Head of caudate nucleus (tissue), 42 donors: ENCODE measurements around the gene POMC.
"Not testable (repeated sequence)": the region's sequence is repeated elsewhere in the genome, so short reads cannot be mapped to it uniquely, and the experiment has no call there.

Experiments used
- DNase-seq, 42 donors: peaks; one replicate each; pipeline versions ENCODE4 v3.0.0 to v3.0.0-alpha.2; 2020 to 2021; ENCODE audit warnings: mixed read lengths in 7 of 42
- intact Hi-C: fragments of 100-400 bp; cut with DNase I; formaldehyde crosslinking; loops from one replicate; pipeline ENCODE4 v1.15.0; 2022

Gene POMC

DNA sequence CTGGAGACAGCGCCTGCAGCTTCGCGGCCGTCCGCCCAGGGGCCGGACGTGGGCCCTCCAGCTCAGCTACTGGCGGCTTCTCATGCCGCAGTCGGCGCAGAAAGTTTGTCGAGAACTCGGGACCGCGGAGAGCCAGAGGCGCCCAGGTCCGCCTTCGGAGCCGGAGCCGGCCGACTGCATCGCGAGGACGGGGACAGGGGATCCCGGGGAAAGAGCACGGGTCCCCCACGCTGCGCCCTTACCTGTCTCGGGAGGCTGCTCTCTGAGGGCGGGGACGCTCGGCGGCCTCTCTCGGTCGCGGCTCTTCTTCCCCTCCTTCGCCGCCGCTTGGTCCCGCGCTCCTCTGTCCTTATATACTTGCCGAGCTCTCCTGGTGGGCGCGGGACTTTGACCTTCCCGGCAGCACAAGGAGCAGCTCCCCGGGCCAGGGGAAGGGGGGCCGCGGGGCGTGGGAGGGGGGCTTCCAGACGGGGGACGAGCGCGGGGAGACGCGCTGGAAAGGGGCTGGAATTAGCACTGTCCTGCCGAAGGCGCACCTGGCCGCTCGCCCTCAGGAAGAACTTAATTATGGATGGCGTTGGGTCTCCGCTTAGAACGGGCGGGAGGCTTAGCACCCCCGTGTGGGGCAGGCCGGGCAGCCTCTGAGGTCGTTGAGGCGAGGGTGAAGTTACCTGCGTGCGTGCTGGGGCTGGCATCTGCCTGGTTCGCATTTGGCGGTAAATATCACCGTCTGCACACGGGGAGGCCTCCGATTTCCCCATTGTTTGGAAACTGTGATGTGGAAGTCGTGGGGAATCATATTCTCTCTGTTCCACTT is at the start of gene POMC:
TSS of gene POMC (minus strand) at position 325 of the 817 bp plus-strand sequence. CDS start 3,808 bp downstream, outside the sequence.
- peak in 4 of 42 donors; percentile 4 to 31 (median 16) for DNase-seq
- intact Hi-C loops, result no loop called here

DNA sequence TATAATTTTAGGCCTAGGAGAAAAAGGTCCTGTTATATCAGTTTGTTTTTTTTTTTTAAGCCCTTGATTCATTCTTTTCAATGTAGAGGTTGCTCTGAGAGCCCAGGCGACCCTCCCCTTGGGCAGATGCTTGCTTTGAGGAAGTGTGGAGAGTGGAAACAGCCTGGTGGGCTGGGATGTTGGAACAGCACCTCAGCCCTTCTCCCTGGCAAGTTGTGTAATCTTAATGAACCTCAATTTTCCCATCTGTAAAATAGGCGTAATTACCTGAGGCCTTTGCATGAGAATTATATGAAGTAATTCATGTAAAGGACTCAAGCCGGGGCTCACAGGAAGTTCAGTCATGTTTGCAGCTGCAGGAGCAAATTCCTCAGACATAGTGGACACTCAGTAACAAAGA is 49.7 kb upstream of the POMC start:
- intact Hi-C loops, result no loop called here
- DNase-seq, result no peak

DNA sequence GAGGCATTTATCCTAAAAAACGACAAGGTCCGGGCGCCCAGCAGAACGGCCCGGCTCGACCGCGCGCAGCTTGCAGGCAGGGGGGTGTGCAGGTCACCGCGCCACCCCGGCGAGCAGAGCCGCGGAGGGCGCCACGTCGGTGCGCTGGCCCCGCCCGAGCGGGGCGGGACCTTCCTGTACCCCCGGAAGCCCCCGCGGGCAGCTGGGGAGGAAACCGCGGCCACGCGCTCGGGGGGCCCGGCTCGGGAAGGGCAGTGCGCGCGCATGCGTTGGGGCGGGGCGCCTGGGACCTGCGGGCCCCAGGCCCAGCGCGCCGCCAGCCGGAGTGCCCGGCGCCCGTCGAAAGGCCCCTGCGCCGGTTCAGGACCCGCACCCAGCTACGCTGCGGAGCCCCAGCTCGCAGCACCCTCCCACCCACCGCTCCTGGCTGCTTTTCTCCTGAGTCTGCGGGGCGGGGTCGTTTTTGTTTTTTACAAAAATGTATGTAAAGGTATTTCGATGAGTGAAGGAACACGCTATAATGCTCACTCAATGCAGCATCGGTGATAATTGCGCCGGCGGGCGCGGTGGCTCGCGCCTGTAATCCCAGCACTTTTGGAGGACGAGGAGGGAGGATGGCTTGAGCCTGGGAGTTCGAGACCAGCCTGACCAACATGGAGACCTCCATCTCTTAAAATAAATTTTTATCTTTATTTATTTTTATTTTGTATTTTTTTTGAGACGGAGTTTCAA is 47.7 kb upstream of the POMC start:
- intact Hi-C loops, result no loop called here
- peak in 39 of 42 donors; percentile 42 to 83 (median 61) for DNase-seq

DNA sequence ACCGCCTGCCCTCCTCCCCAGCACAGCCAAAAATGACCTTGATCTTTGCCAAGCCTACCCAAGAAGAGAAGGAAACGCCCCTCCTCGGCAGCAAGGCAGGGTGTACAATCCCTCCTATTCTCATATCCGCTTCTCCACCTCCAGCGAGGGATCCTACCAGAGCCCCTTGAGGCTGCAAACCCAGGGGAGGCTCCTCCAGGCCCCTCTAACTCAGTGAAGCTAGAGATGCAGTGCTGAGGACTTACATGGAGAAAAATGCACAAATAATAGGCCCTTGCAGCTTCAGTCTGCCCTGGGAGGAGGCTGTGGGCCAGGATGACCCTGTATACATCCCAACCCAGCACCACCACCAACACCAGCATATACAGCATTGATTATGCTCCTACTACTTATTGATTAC is 46.9 kb upstream of the POMC start:
- DNase-seq, result no peak
- intact Hi-C loops, result no loop called here

DNA sequence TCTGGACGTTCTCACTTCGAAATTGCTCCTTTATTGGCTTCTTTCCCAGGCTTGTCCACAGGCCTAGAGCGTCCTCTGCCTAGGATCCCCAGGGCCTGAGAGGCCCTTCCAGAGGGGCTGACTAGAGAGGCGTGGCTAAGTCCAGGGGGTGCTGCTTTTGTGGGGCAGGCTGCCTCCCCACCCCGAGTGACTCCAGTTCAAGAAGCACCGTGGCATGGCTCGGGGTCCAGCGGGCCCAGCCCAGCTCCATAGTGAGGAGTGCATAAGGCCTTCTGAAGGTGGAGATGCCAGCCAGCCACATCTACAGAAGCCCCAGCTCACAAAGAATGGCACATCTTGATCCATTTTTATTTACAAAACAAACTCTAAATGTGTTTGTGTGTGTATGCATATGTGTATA is 44.8 kb upstream of the POMC start:
- intact Hi-C loops, result no loop called here
- no peak for DNase-seq

DNA sequence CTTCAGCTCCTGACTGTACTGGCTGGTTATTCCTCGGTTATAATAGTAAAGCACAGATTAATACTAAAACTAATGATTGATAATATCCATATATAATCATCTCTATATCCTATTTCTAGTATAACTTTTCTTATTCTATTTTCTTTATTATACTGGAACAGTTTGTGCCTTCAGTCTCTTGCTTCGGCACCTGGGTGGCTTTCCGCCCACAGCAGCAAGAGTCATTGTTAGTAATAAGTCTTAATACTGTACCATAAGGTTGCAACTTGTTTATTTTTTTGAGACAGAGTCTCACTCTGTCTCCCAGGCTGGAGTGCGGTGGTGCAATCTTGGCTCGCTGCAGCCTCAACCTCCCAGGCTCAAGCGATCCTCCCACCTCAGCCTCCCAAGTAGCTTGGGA is 42.5 kb upstream of the POMC start:
- intact Hi-C loops, result not testable (repeated sequence)
- peak in 6 of 42 donors; percentile 40 to 71 (median 51) for DNase-seq

DNA sequence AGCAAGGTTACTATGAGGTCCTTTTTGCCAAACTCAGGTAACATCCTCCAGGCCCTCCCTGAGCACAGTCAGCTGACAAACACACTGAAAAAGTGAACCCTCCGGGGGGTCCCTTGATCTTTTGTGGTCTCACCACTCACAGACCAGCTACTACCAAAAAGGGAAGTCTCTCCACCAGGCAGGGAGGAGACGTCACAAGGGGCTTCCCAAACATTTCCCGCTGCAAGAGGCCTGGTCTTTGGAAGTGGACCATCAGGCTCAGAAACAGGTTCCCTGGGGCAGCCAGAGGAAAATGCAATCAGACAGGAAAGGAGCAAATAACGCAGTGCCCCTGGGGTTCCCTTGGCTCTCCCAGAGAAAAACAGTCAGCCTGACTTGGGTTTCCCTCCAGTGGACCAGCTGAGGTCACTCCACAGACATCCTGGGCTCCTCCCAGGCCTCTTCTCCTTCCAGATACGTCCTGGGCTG is 38.7 kb upstream of the POMC start:
- intact Hi-C loops, result no loop called here
- DNase-seq, result no peak

DNA sequence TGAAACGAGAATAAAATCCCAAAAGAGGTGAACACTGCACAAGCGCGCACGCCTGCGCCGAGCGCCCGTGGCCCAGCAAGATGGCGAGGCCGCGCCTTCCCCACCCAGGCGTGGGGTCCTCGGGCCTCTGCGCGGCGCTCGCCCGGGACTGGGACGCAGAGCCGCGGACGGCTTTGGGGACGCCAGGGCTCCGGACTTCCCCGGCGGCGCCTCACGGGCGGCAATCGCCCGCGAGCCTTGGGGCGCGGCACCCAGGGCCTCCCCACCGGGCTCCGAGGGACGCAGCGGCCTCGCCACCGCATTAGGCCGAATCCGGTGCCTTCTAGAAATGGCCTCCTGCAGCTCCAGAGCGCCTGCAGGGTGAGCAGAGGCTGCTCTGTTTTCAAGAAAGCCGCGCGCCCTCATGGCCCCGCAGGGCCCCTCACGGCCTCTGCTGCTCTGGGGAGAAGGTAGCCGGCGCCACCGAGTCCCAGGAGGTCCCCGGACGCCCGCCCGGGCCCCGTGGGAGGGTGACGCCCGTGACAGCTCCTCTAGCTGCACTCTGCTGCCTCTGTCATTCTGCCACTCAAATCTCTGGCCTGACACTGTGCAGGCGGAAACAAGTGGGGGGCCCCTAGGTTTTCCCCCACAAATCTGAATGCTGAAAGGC is 35.9 kb upstream of the POMC start:
- DNase-seq, result peak in 40 of 42 donors; percentile 17 to 85 (median 58)
- intact Hi-C loops, result no loop called here

DNA sequence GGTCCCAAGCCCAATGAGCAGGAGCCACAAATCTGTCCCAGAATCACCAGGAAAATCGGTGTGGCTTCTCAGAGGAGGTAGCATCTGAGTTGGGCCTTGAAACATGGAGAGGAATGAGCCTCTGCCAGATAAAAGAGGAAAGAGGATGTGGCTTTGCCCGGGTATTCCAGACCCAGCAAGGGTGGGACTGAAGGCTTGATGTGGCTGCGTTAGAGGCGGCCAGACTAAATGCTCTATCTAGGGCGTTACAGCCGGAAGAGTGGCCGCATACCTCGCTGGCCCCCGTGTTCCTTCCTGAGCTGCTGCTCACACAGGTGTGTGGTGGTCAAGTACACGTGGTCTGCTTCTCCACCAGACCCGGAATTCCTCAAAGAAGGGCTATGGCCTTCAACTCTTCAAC is 33.9 kb upstream of the POMC start:
- intact Hi-C loops, result no loop called here
- no peak for DNase-seq

DNA sequence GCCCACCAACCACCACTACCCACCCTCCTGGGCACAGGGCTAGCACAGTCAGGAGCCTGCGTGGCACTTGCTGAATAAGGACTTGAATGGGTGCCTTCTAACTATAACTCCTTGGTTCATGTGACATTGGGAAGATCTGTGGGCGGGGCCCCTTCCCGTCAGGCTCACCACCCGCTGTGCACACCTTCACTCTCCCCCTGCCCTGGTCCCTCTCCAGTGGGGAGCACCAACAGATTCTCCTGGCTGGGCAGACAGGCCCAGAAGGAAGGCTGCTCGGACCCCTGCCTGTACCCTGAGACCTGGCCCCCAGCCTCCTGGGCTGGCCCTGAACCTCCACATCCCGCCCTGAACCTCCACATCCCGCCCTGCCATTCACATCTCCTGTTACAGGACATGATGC is 33.4 kb upstream of the POMC start:
- DNase-seq, result no peak
- intact Hi-C loops, result no loop called here

DNA sequence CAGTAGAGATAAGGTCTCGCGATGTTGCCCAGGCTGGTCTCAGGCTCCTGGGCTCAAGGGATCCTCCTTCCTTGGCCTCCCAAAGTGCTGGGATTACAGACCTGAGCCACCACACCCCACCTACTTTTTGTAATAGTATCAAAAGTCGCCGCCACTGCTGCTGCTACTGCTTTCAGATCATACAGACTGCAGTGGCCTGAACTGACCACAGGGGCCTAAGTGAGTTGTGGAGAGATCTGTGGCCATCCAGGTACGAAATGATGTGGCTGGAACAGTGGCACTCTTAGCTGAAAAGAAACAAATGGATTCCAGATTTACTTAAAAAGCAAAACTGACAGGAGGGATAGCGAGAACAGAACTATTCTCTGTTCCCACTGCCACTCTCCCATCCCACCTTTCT is 32.9 kb upstream of the POMC start:
- intact Hi-C loops, result no loop called here
- DNase-seq, result no peak

DNA sequence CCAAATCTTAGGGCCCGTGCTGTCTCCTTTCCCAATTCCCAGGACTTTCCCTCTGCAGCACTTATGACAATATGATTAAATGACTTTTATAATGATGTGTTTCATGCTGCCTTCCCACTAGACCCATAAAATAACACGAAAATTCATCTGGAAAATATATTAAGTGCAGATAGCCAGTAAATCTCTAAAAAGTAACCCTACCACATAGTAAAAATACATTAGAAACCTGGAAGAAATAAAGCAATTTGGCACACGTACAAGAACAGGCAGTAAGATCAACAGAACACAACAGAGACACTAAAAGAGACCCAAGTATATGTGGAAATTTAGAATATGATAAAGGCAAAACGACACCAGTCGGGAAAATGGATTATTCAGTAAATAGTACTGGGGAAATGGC is 30.2 kb upstream of the POMC start:
- intact Hi-C loops, result loop anchor here (10.0 kb wide), 1 partner anchor 224 kb away; the partner anchor contains the start of gene DNAJC27
- DNase-seq, result no peak

DNA sequence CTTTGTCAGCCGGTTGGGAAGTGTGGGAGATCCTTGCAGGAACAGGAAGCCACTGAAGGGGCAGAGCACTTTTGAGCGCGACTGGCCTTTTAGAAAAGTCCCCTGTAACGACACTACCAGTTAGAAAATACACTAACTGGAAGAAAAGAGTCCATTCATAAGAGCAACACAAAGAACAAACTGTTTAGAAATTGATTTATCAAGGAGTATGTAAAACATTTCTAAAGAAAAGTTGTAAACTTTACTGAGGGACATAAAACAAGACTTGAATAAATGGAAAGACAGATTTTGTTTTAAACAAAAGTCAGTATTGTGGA is 29.8 kb upstream of the POMC start:
- intact Hi-C loops, result loop anchor here (10.0 kb wide), 1 partner anchor 223 kb away; the partner anchor contains the start of gene DNAJC27
- no peak for DNase-seq

DNA sequence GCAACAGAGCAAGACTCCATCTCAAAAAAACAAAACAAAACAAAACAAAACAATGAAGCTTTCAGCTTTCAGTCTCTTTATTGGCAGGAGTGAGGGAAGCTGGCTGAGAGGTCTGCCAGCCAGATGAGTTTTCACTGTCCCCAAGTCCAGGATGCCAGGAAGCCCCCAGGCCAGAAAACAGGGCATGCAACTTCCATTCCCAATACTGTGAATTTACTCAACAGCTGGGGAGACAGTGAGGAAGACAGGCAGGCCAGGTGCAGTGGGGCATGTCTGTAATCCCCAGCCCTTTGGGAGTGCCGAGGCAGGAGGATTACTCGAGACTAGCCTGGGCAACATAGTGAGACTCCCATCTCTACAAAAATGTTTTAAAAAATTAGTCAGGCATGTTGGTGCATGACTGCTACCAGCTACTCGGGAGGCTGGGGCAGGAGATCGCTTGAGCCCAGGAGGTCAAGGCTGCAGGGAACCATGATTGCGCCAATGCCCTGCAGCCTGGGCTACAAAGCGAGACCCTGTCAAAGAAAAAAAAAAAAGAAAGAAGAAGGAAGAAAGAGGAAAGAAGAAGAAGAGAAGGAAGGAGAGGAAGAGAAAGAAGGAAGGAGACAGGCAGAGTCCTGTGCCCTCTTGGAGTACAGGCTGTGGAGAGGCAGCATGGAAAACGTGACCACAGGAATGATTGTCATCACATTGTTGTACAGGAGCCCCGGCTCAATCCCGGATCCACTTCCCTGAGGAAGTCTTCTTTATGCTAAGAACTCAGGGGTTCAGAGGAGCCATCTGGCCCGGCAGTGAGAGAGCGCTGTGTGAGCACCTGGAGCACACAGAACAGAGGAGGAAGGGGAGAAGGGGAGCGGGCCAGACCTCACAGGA is 29.2 kb upstream of the POMC start:
- intact Hi-C loops, result loop anchor here (10.0 kb wide), 1 partner anchor 223 kb away; the partner anchor contains the start of gene DNAJC27
- peak in 2 of 42 donors; percentile 28 to 32 for DNase-seq

DNA sequence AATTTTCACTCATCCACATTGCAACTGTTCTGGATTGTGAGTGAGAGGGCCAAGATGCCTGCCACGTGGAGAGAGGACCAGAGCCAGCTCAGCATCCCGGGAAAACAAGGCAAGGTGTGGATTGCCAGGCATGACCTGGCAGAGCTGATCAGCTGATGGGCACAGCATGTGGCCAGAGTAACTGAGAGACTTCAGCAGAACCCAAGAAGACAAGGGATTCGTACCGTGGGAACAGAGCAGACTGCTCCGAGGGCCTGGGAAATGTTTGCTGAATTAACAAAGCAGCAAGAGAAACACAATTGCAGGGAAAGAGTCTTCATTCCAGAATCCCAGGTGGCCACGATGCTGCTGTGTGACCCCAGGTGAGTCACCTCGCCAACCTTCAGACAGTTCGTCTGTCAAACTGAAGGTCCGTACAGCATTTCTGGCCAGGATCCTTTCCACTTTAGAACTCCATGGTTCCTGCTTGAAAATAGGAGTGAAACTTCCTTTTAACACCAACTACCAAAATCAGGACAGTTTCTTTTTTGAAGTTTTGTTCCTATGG is 26.3 kb upstream of the POMC start:
- intact Hi-C loops, result loop anchor here (10.0 kb wide), 1 partner anchor 220 kb away; the partner anchor contains the start of gene DNAJC27
- DNase-seq, result peak in 1 of 42 donors; percentile 23

DNA sequence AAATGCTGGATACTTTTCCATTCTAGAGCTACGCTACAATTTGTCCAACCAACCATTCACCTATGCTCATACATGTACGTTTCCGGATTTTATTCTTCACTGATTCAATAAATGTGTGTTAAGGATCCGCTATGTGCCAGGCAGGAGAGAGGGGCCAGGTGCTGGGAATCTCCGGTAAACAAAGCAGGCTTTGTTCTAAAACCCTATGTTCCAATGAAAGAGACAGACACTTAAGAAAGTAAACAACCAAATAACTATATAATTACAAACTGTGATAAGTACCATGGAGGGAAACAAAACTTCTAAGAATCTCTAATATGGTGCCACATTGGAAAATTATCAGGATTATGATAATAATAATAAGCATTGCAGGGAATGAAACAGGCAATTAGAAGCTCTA is 22.2 kb upstream of the POMC start:
- no peak for DNase-seq
- intact Hi-C loops, result loop anchor here (10.0 kb wide), 1 partner anchor 216 kb away; the partner anchor contains the start of gene DNAJC27

DNA sequence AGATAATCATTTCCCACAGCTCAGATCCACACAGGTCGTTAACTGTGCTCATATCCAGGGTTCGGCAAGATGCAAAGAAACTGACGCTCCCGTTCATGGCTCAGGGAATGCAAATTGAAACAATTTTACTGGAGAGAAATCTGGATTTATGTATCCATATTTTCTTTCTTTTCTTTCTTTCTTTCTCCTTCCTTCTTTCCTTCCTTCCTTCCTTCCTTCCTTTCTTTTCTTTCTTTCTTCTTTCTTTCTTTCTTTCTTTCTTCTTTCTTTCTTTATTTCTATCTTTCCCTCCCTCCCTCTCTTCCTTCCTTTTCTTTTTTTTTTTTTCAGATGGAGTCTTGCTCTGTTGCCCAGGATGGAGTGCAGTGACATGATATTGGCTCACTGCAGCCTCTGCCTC is 20.0 kb upstream of the POMC start:
- intact Hi-C loops, result no loop called here
- DNase-seq, result no peak

DNA sequence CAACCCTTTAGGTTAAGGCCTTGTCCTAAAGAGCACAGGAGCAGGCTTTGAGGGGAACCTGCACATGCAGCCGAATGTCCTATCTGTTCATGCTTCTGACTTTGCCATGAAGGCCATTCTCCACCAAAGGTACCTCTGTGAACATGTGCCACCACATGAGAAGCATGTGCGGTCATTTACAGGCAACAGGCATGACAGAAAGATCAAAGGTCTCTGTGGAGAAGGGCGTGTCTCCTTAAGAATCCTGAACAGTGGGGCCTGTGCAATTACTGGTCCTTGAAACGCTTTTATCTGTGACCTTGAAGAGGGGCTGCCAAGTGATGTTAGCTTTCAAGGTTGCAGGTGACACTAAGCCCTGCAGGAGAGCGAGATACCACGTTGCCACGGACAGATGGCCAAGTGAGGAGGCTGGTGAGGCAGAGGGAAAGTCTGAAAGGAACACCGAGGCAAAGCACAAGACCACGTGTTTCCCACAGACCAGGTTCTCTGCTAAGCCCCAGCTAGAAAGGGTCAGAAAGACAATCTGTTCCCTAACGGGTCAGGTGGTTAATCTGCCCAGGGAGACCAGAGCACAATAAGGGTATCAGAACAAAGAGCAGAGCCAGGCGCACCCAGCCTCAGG is 19.5 kb upstream of the POMC start:
- DNase-seq, result no peak

More for the DNA sequence above, 19.5 kb upstream of the POMC start:
- intact Hi-C loops, result no loop called here
